ENCODE data around the gene RAB11A.

DNA sequence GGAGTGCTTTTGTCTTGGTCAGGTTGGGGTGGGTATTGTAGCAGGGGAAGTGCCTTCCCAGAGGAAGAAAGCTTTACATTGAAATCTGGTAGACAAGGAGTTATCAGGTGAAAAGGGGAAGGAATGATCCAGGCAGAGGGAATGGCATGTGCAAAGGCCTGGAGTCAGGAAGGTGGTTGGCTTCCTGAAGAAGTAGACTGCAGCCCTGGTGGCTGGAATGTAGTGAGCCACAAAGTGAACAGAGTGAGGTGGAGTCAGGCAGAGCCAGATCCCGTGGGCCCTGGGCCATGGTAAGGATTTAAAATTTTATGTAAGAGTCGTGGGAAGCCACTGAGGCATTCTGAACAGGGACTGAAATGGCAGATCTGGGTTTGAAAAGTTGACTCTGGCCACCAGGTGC lies 58.3 kb downstream of the RAB11A start:
- TF ChIP-seq, protein P1, sequence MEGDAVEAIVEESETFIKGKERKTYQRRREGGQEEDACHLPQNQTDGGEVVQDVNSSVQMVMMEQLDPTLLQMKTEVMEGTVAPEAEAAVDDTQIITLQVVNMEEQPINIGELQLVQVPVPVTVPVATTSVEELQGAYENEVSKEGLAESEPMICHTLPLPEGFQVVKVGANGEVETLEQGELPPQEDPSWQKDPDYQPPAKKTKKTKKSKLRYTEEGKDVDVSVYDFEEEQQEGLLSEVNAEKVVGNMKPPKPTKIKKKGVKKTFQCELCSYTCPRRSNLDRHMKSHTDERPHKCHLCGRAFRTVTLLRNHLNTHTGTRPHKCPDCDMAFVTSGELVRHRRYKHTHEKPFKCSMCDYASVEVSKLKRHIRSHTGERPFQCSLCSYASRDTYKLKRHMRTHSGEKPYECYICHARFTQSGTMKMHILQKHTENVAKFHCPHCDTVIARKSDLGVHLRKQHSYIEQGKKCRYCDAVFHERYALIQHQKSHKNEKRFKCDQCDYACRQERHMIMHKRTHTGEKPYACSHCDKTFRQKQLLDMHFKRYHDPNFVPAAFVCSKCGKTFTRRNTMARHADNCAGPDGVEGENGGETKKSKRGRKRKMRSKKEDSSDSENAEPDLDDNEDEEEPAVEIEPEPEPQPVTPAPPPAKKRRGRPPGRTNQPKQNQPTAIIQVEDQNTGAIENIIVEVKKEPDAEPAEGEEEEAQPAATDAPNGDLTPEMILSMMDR (conservative IDR thresholded peaks at IDR 0.05 in 1 of 2, IDR thresholded peaks at IDR 0.05 in 1 of 2; ENCODE audit: low read depth in 1 of 2, low read length in 2 of 2): peak; percentile 10 to 28
- no peak for TF ChIP-seq EZH2 (IDR thresholded peaks at IDR 0.05; ENCODE audit: low read length, missing control alignments)

Data from fibroblast of lung (primary cell).